ENCODE data around the gene SHC1. TPM values are rescaled to one million over a fixed set of nuclear protein-coding genes. Genes with fewer than 3 reads are reported as not detected.
A peak's percentile ranks its signal among the peaks of the same experiment; 100 is the strongest.

Gene SHC1
- total and polyA plus RNA-seq, 4 experiments from 2014 or later, result 36.4 to 81.7 (median 61.4) TPM

DNA sequence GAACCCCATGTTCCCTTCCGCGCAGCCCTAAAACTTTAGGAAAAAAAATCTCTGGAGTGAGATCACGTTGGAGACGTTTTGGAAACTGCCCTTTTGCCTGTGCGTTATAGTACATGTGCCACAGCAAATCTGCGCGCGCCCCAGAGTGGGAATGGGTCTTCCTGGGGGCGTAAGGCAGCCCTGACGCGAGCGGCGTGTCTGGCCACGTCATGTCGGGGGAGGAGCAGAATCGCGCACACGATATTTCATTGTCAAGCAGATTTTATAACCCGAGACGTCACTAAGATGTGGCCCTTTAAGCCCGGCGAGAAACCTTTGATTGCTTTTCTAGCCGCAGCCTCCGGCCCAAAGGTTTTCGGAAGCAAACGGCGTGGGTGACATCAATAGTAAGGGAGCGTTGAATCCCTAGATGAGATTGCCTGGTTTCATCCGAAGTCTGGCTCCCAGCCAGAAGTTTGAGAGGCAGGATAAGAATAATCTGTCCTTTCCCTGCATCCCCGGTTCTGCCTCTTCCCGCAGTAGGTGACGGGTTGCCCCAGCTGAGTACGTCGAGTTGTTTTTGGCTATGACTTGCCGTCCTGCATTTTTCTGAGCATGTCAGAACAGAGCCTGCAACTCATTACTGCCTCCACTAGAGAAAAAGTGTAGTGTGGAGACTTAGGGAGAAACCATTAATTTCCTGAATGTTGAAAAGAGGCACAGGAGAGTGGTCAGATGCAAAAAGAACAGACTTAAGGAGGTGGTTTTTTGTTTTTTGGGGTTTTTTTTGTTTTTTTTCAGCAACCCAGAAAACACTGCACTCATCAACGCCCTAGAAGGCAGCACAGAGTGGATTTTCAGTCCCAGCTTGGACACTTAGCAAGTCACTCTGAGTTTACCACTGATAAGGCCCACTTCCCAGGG lies 33.2 kb downstream of the SHC1 start:
- Histone ChIP-seq H3K4me3 (ENCODE audit: low read length in 2 of 2) (peak overlapping the region; percentile 51 to 93), H3K9me3 (ENCODE audit: control insufficient read depth in 1 of 2, low read length in 2 of 2) (no peaks in the 10 kb centered on the region), H3K4me1 (ENCODE audit: insufficient read depth, low read length) (peaks cover 61% of the 10 kb centered on the region), H3K27ac (ENCODE audit: low read depth, low read length) (peak overlapping the region; percentile 96), H3K36me3 (ENCODE audit: insufficient read depth, low read length) (no peaks in the 10 kb centered on the region), H3K27me3 (ENCODE audit: insufficient read depth, low read length) (no peaks in the 10 kb centered on the region)
- no peaks in the 10 kb centered on the region for H3K9me3 Mint-ChIP-seq
- H3K4me1 Mint-ChIP-seq, result peaks cover 40 to 77% (median 64%) of the 10 kb centered on the region in 4 donors
- ChIA-PET POLR2A (ENCODE audit: partially characterized antibody) (interaction anchor here (0.6 to 4.0 kb wide), 33 partner anchors 8 to 947 kb away, joined by 3 to 51 read pairs (median 7); partner anchors contain the start of genes ADAM15, ADAR, CKS1B and EFNA4), CTCF (ENCODE audit: partially characterized antibody) (interaction anchor here (0.7 to 8.0 kb wide), 21 partner anchors 9 to 378 kb away, joined by 3 to 65 read pairs (median 5); partner anchors contain the start of genes ADAM15, FLAD1, PBXIP1 and PYGO2)
- peak; percentile 96 to 98 (median 97) for DNase-seq
- H3K27ac Mint-ChIP-seq, result peak overlapping the region; percentile 97 to 100 (median 99)
- peak overlapping the region; percentile 93 to 99 (median 97) for H3K4me3 Mint-ChIP-seq
- no peaks in the 10 kb centered on the region for H3K27me3 Mint-ChIP-seq
- intact Hi-C loops (cut with micrococcal nuclease), result loop anchor here (1.0 to 5.0 kb wide), 8 partner anchors 18 to 460 kb away; partner anchors contain the start of genes ADAR, CKS1B, PYGO2 and RUSC1
- H3K36me3 Mint-ChIP-seq, result peaks cover 0 to 10% of the 10 kb centered on the region in 2 donors

DNA sequence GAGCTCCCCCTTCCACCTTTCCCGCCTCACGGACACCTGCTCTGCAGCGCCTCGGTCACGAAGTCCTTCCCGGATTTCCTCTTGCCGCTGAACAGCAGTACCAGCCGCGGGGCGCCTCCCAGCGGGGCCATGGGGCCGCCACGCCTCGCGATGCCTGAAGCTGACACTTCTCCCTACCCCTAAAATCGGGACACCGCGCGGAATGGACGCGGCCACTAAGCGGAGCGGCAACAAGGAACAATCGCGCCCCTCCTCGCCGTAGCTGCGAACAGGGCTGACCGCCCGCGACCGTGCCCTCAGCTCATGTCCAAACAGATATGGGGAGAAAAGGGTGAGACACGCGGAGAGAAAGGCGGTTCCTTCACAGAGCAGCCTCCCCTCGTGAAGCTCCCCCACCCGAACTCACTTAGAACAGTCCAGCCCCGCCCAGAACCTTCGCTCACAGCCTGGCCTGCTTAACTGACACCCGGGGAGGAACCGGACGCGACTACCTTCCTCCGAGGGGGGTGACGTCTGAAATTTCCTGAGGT lies 33.9 kb downstream of the SHC1 start, which contains the start of gene PMVK:
Gene PMVK, minus strand, starts transcription at position 165 of the 530 bp plus-strand sequence. Its CDS starts 34 bp downstream, at position 131.
- peaks cover 0 to 10% of the 10 kb centered on the region in 2 donors for H3K36me3 Mint-ChIP-seq
- H3K4me3 ChIP-seq (ENCODE audit: low read length in 2 of 2), result peak within 1 kb of the TSS; percentile 51 to 93
- peaks cover 54% of the 10 kb centered on the region for H3K4me1 ChIP-seq (ENCODE audit: insufficient read depth, low read length)
- intact Hi-C loops (cut with micrococcal nuclease), result loop anchor here (1.0 to 5.0 kb wide), 10 partner anchors 19 to 459 kb away; partner anchors contain the start of genes ADAR, CKS1B, FLAD1 and PYGO2
- H3K27me3 Mint-ChIP-seq, result no peaks in the 10 kb centered on the region
- peak within 1 kb of the TSS; percentile 93 to 99 (median 97) for H3K4me3 Mint-ChIP-seq
- H3K9me3 Mint-ChIP-seq, result no peaks in the 10 kb centered on the region
- peak within 1 kb of the TSS; percentile 97 to 100 (median 99) for H3K27ac Mint-ChIP-seq
- peak; percentile 98 to 99 (median 98) for DNase-seq
- H3K36me3 ChIP-seq (ENCODE audit: insufficient read depth, low read length), result no peaks in the 10 kb centered on the region
- ChIA-PET CTCF (ENCODE audit: partially characterized antibody) (interaction anchor here (0.8 to 8.0 kb wide), 26 partner anchors 10 to 377 kb away, joined by 3 to 65 read pairs (median 4); partner anchors contain the start of genes ADAM15, FLAD1, PBXIP1 and PYGO2), POLR2A (ENCODE audit: partially characterized antibody) (interaction anchor here (0.6 to 4.0 kb wide), 45 partner anchors 9 to 1568 kb away, joined by 3 to 51 read pairs (median 5); partner anchors contain the start of genes ADAM15, ADAR, CKS1B and EFNA4)
- H3K27ac ChIP-seq (ENCODE audit: low read depth, low read length), result peak within 1 kb of the TSS; percentile 96
- H3K27me3 ChIP-seq (ENCODE audit: insufficient read depth, low read length), result no peaks in the 10 kb centered on the region
- peaks cover 36 to 70% (median 58%) of the 10 kb centered on the region in 4 donors for H3K4me1 Mint-ChIP-seq
- H3K9me3 ChIP-seq (ENCODE audit: control insufficient read depth in 1 of 2, low read length in 2 of 2), result no peaks in the 10 kb centered on the region

DNA sequence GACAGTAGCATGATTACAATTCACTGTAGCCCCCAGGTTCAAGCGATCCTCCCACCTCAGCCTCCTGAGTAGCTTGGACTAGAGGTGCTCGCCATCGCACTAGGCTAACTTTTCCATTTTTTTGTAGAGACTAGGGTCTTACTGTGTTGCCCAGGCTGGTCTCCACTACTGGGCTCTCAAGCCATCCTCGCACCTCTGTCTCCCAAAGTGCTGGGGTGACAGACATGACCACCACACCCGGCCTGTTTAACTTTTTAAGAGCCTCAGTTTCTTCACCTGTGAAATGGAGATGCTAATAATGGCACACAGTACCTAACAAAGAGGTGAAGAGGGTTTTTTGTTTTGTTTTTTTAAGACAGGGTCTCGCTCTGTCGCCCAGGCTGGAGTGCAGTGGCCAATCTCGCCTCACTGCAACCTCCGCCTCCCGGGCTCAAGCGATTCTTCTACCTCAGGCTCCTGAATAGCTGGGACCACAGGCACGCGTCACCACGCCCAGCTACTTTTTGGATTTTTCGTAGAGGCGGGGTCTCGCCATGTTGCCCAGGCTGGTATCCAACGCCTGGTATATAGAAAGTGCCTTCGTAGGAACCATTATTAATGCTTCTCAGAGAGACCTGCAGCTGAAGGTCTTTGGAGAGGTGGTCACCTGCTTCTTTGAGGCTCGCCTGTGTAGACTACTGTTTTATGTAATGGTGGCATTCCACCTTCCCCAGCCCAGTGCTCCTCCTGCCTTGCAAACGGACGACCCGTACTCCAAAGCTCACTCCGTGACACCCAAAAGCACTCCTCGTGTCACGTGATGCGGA lies 34.6 kb downstream of the SHC1 start:
- Histone ChIP-seq H3K36me3 (ENCODE audit: insufficient read depth, low read length) (no peaks in the 10 kb centered on the region), H3K4me3 (ENCODE audit: low read length in 2 of 2) (peak overlapping the region; percentile 51 to 93), H3K27me3 (ENCODE audit: insufficient read depth, low read length) (no peaks in the 10 kb centered on the region), H3K4me1 (ENCODE audit: insufficient read depth, low read length) (peaks cover 48% of the 10 kb centered on the region), H3K9me3 (ENCODE audit: control insufficient read depth in 1 of 2, low read length in 2 of 2) (no peaks in the 10 kb centered on the region), H3K27ac (ENCODE audit: low read depth, low read length) (peak overlapping the region; percentile 96)
- peak overlapping the region; percentile 93 to 99 (median 97) for H3K4me3 Mint-ChIP-seq
- intact Hi-C loops (cut with micrococcal nuclease), result loop anchor here (1.0 to 5.0 kb wide), 6 partner anchors 39 to 459 kb away; partner anchors contain the start of genes ADAR, CKS1B, FLAD1 and RUSC1
- peaks cover 32 to 63% (median 52%) of the 10 kb centered on the region in 4 donors for H3K4me1 Mint-ChIP-seq
- ChIA-PET CTCF (ENCODE audit: partially characterized antibody) (interaction anchor here (0.6 to 8.0 kb wide), 28 partner anchors 10 to 376 kb away, joined by 3 to 65 read pairs (median 4); partner anchors contain the start of genes ADAM15, FLAD1, PBXIP1 and PYGO2), POLR2A (ENCODE audit: partially characterized antibody) (interaction anchor here (0.6 to 4.0 kb wide), 45 partner anchors 8 to 1569 kb away, joined by 3 to 51 read pairs (median 5); partner anchors contain the start of genes ADAM15, ADAR, CKS1B and EFNA4)
- H3K27me3 Mint-ChIP-seq, result no peaks in the 10 kb centered on the region
- no peaks in the 10 kb centered on the region for H3K9me3 Mint-ChIP-seq
- DNase-seq, result peak in 1 of 5 donors; percentile 53
- H3K36me3 Mint-ChIP-seq, result peaks cover 0 to 15% of the 10 kb centered on the region in 2 donors
- peak overlapping the region; percentile 97 to 100 (median 99) for H3K27ac Mint-ChIP-seq

DNA sequence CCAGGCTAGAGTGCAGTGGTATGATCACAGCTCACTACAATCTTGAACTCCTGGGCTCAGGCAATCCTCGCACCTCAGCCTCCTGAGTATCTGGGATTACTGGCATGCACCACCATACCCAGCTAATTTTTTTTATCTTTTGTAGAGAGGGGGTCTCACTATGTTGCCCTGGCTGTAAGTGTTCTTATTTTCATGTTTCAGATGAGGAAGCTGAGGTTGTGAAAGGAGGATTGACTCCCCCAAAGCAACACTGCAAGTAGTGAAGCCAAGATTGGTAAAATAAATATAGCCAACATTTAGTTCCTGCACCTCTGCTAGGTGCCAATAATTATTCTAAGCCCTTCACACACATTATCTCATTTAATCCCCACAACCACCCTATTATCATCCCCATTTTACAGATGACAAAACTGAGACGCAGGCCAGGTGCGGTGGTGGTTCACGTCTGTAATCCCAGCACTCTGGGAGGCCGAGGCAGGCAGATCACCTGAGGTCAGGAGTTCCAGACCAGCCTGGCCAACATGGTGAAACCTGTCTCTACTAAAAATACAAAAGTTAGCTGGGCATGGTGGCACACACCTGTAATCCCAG lies 36.1 kb downstream of the SHC1 start:
- intact Hi-C loops (cut with micrococcal nuclease), result no loop called here
- Mint-ChIP-seq H3K27ac (peak overlapping the region in 3 of 7 donors; percentile 10 to 78 (median 51)), H3K4me3 (peak overlapping the region in 2 of 8 donors; percentile 51 to 52), H3K9me3 (no peaks in the 10 kb centered on the region), H3K4me1 (peaks cover 22 to 52% (median 41%) of the 10 kb centered on the region in 4 donors), H3K27me3 (no peaks in the 10 kb centered on the region), H3K36me3 (peaks cover 0 to 22% of the 10 kb centered on the region in 2 donors)
- Histone ChIP-seq H3K36me3 (ENCODE audit: insufficient read depth, low read length) (peaks cover 4% of the 10 kb centered on the region), H3K4me3 (ENCODE audit: low read length in 2 of 2) (no peak overlapping the region), H3K4me1 (ENCODE audit: insufficient read depth, low read length) (peaks cover 33% of the 10 kb centered on the region), H3K27me3 (ENCODE audit: insufficient read depth, low read length) (no peaks in the 10 kb centered on the region), H3K9me3 (ENCODE audit: control insufficient read depth in 1 of 2, low read length in 2 of 2) (no peaks in the 10 kb centered on the region), H3K27ac (ENCODE audit: low read depth, low read length) (no peak overlapping the region)
- POLR2A ChIA-PET (ENCODE audit: partially characterized antibody), result interaction anchor here (2.4 to 4.0 kb wide), 2 partner anchors 10 to 81 kb away, joined by 8 to 51 read pairs; no protein-coding TSS in a partner anchor
- CTCF ChIA-PET (ENCODE audit: partially characterized antibody), result interaction anchor here (0.6 to 8.0 kb wide), 6 partner anchors 10 to 317 kb away, joined by 3 to 65 read pairs (median 4); partner anchors contain the start of gene PBXIP1
- DNase-seq, result no peak

DNA sequence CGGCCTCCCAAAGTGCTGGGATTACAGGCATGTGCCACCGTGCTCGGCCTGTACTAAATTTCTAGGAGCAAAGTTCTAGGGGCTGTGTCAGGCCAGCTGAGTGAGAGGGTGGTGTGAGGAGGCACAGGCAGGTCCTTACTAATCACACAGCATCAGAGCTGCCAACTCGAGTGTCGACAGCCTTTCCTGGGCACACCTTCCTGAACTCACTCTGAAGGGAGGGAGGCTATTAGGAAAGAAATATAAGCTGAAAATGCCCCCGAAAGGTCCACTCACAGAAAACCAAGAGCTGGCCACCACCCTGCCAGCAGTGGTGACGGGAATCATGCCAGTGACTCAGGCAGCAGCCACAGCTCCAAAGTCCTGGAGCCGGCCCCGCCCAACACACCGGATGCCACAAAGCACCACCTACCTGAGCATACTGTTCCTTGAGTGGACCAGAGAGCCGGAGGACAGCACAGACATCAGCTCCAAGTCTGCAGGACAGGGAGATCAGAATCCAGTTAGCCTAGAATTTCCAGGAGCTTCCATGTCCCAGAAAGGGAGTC lies 38.5 kb downstream of the SHC1 start:
- no peak for DNase-seq
- H3K27me3 Mint-ChIP-seq, result no peaks in the 10 kb centered on the region
- H3K36me3 ChIP-seq (ENCODE audit: insufficient read depth, low read length), result peaks cover 12% of the 10 kb centered on the region
- intact Hi-C loops (cut with micrococcal nuclease), result no loop called here
- H3K27ac Mint-ChIP-seq, result peak overlapping the region in 1 of 7 donors; percentile 35
- ChIA-PET POLR2A (ENCODE audit: partially characterized antibody) (interaction anchor here (0.6 to 1.2 kb wide), 2 partner anchors 23 to 324 kb away, joined by 4 read pairs; partner anchors contain the start of gene ADAR), CTCF (ENCODE audit: partially characterized antibody) (interaction anchor here (0.8 to 1.3 kb wide), 3 partner anchors 119 to 262 kb away, joined by 3 to 4 read pairs (median 3); partner anchors contain the start of genes ADAM15 and KRTCAP2)
- H3K4me1 ChIP-seq (ENCODE audit: insufficient read depth, low read length), result peaks cover 13% of the 10 kb centered on the region
- H3K27ac ChIP-seq (ENCODE audit: low read depth, low read length), result no peak overlapping the region
- no peaks in the 10 kb centered on the region for H3K9me3 ChIP-seq (ENCODE audit: control insufficient read depth in 1 of 2, low read length in 2 of 2)
- no peak overlapping the region for H3K4me3 ChIP-seq (ENCODE audit: low read length in 2 of 2)
- no peaks in the 10 kb centered on the region for H3K9me3 Mint-ChIP-seq
- peaks cover 14 to 32% of the 10 kb centered on the region in 2 donors for H3K36me3 Mint-ChIP-seq
- H3K4me1 Mint-ChIP-seq, result peaks cover 11 to 34% (median 25%) of the 10 kb centered on the region in 4 donors
- H3K4me3 Mint-ChIP-seq, result no peak overlapping the region
- no peaks in the 10 kb centered on the region for H3K27me3 ChIP-seq (ENCODE audit: insufficient read depth, low read length)
